IMR-90 (cell line): ENCODE measurements around the gene RPS26. TPM values are rescaled to one million over a fixed set of nuclear protein-coding genes. Genes with fewer than 3 reads are reported as not detected.
A peak's percentile ranks its signal among the peaks of the same experiment; 100 is the strongest.

Source experiments
- ATAC-seq: fragments of 200-7000 bp; cut with Tn5 transposase; 2 replicates; pipeline ENCODE4 v1.9.1; 2020; ENCODE audit warnings: low read depth, mild to moderate bottlenecking, moderate library complexity
- BruUV-seq: library from RNA; stranded (reverse); fragments of 400-500 nt; replicated peaks from 2 replicates; lab custom pipeline; 2021; lab: Mats Ljungman, UMichigan
- CTCF ChIA-PET: fragments of 300-600 bp; formaldehyde crosslinking; extraction: SDS; loops from one replicate; lab custom pipeline; 2021; ENCODE audit warnings: antibody characterized with exemption; lab: Yijun Ruan, JAX
- POLR2A ChIA-PET: fragments of 300-600 bp; sonication (Branson Sonifier 250); formaldehyde crosslinking; loops from one replicate; lab custom pipeline; 2022; ENCODE audit warnings: antibody characterized with exemption; ENCODE audit not compliant: unreplicated experiment; lab: Charles Lee
- DNase-seq: peaks from one replicate; pipeline ENCODE4 v3.0.0; 2013
- H2AFZ ChIP-seq: replicated peaks from 2 replicates; pipeline ENCODE3; 2013; ENCODE audit warnings: low read length, mild to moderate bottlenecking; ENCODE audit not compliant: poor library complexity
- H2AK5ac ChIP-seq: 2 replicates; pipeline ENCODE4 v1.6.1; 2013; ENCODE audit warnings: low read depth, low read length, inconsistent platforms
- H2AK9ac ChIP-seq: replicated peaks from 2 replicates; pipeline ENCODE3; 2013; ENCODE audit warnings: mild to moderate bottlenecking, low read depth, low read length, moderate library complexity; ENCODE audit not compliant: poor library complexity
- H2BK120ac ChIP-seq: 2 replicates; pipeline ENCODE4 v1.6.1; 2013; ENCODE audit warnings: low read depth, low read length, inconsistent platforms
- H2BK15ac ChIP-seq: 3 replicates; pipeline ENCODE4 v1.6.1; 2013; ENCODE audit warnings: low read depth, low read length, inconsistent platforms
- H2BK20ac ChIP-seq: 2 replicates; pipeline ENCODE4 v1.6.1; 2013; ENCODE audit warnings: low read depth, mild to moderate bottlenecking, inconsistent platforms, low read length, moderate library complexity
- H2BK5ac ChIP-seq: 2 replicates; pipeline ENCODE4 v1.6.1; 2013; ENCODE audit warnings: mild to moderate bottlenecking, low read depth, low read length, inconsistent platforms; ENCODE audit not compliant: poor library complexity, severe bottlenecking
- H3K14ac ChIP-seq: replicated peaks from 2 replicates; pipeline ENCODE4 v1.6.1; 2013; ENCODE audit warnings: low read depth, low read length, inconsistent platforms
- H3K18ac ChIP-seq: 2 replicates; pipeline ENCODE4 v1.6.1; 2013; ENCODE audit warnings: low read depth, low read length, control low read depth
- H3K23ac ChIP-seq: 2 replicates; pipeline ENCODE4 v1.6.1; 2013; ENCODE audit warnings: low read depth, low read length, inconsistent platforms
- H3K27ac ChIP-seq: 2 replicates; pipeline ENCODE4 v1.5.1; 2013; ENCODE audit warnings: mild to moderate bottlenecking, control low read depth, low read length; ENCODE audit not compliant: insufficient read depth
- H3K27me3 ChIP-seq: 2 replicates; pipeline ENCODE4 v1.6.1; 2013; ENCODE audit warnings: low read length; ENCODE audit not compliant: control insufficient read depth, insufficient read depth
- H3K36me3 ChIP-seq: 2 replicates; pipeline ENCODE4 v1.6.1; 2013; ENCODE audit warnings: low read length, mixed read lengths; ENCODE audit not compliant: control insufficient read depth, insufficient read depth
- H3K4ac ChIP-seq: 2 replicates; pipeline ENCODE4 v1.6.1; 2013; ENCODE audit warnings: low read depth, low read length, inconsistent platforms
- H3K4me1 ChIP-seq: 2 replicates; pipeline ENCODE4 v1.6.1; 2013; ENCODE audit warnings: low read length, mixed read lengths; ENCODE audit not compliant: control insufficient read depth, insufficient read depth
- H3K4me2 ChIP-seq: 2 replicates; pipeline ENCODE4 v1.6.1; 2013; ENCODE audit warnings: low read depth, mild to moderate bottlenecking, control low read depth, low read length, moderate library complexity
- H3K4me3 ChIP-seq: 2 replicates; pipeline ENCODE4 v1.5.1; 2013; ENCODE audit warnings: low read depth, mild to moderate bottlenecking, control low read depth, low read length, moderate library complexity; ENCODE audit not compliant: insufficient read depth
- H3K56ac ChIP-seq: 2 replicates; pipeline ENCODE4 v1.6.1; 2013; ENCODE audit warnings: low read length, inconsistent platforms; ENCODE audit not compliant: insufficient read depth; ENCODE audit errors: extremely low read depth
- H3K79me1 ChIP-seq, 2 experiments: 2 replicates each; pipeline ENCODE4 v1.6.1; 2013; ENCODE audit warnings: low read length in 2 of 2, inconsistent platforms in 1 of 2, low read depth in 1 of 2
- H3K9ac ChIP-seq: 2 replicates; pipeline ENCODE4 v1.6.1; 2013; ENCODE audit warnings: low read depth, low read length, control low read depth
- H3K9me1 ChIP-seq: 2 replicates; pipeline ENCODE4 v1.6.1; 2013; ENCODE audit warnings: low read length, inconsistent platforms; ENCODE audit not compliant: insufficient read depth
- H3K9me3 ChIP-seq: 2 replicates; pipeline ENCODE4 v1.6.1; 2013; ENCODE audit warnings: low read length; ENCODE audit not compliant: control insufficient read depth, insufficient read depth
- H4K20me1 ChIP-seq: 2 replicates; pipeline ENCODE4 v1.6.1; 2013; ENCODE audit warnings: low read length, inconsistent platforms; ENCODE audit not compliant: insufficient read depth
- H4K5ac ChIP-seq: 2 replicates; pipeline ENCODE4 v1.6.1; 2013; ENCODE audit warnings: mild to moderate bottlenecking, low read depth, low read length, control low read depth
- H4K8ac ChIP-seq, 2 experiments: 2 replicates each; pipeline ENCODE4 v1.6.1; 2013; ENCODE audit warnings: low read depth in 2 of 2, low read length in 2 of 2, control low read depth in 1 of 2, inconsistent platforms in 1 of 2
- H4K91ac ChIP-seq: 2 replicates; pipeline ENCODE4 v1.6.1; 2013; ENCODE audit warnings: low read depth, low read length, inconsistent platforms; ENCODE audit not compliant: insufficient read depth
- BHLHE40 ChIP-seq: fragments of 150-350 bp; IDR thresholded peaks from 2 replicates; pipeline ENCODE4 v1.6.1; 2016; ENCODE audit warnings: mild to moderate bottlenecking, low read depth, low read length
- CTCF ChIP-seq: conservative IDR thresholded peaks from 2 replicates; pipeline ENCODE4 v1.5.1; 2012; ENCODE audit warnings: mild to moderate bottlenecking, low read depth, low read length, improper control_type of control experiment
- ELK1 ChIP-seq: fragments of 150-350 bp; IDR thresholded peaks from 2 replicates; pipeline ENCODE4 v1.6.1; 2016; ENCODE audit warnings: low read depth, mild to moderate bottlenecking, low read length, moderate library complexity, borderline replicate concordance
- FOS ChIP-seq: fragments of 150-350 bp; IDR thresholded peaks from 2 replicates; pipeline ENCODE4 v1.6.1; 2016; ENCODE audit warnings: low read depth, low read length
- MAFK ChIP-seq: IDR thresholded peaks from 2 replicates; pipeline ENCODE4 v1.6.1; 2012; ENCODE audit warnings: low read depth, low read length, improper control_type of control experiment
- NFE2L2 ChIP-seq: fragments of 150-350 bp; IDR thresholded peaks from 2 replicates; pipeline ENCODE4 v1.6.1; 2016; ENCODE audit warnings: low read depth, mild to moderate bottlenecking, low read length
- RAD21 ChIP-seq: IDR thresholded peaks from 2 replicates; pipeline ENCODE4 v1.6.1; 2012; ENCODE audit warnings: low read length, improper control_type of control experiment
- RCOR1 ChIP-seq: IDR thresholded peaks from 2 replicates; pipeline ENCODE4 v1.6.1; 2012; ENCODE audit warnings: mild to moderate bottlenecking, low read length, improper control_type of control experiment; ENCODE audit not compliant: insufficient replicate concordance
- RFX5 ChIP-seq: IDR thresholded peaks from 2 replicates; pipeline ENCODE4 v1.8.0; 2012; ENCODE audit warnings: low read depth, mild to moderate bottlenecking, low read length, moderate library complexity
- SMC3 ChIP-seq: fragments of 150-350 bp; IDR thresholded peaks from 2 replicates; pipeline ENCODE4 v1.6.1; 2016; ENCODE audit warnings: low read depth, mild to moderate bottlenecking, antibody characterized with exemption, low read length, moderate library complexity
- WGBS, 2 experiments: methylation state at CpG; one replicate each; pipeline versions ENCODE4 v1.1.5 to v1.1.7; 2013; ENCODE audit warnings: missing lambda C conversion rate in 2 of 2; ENCODE audit not compliant: insufficient read length in 1 of 2; ENCODE audit errors: extremely low coverage in 2 of 2; 5-methylcytosine and 5-hydroxymethylcytosine counted together
- dilution Hi-C: fragments of 300-500 bp; cut with HindIII; formaldehyde crosslinking; loops from one replicate; pipeline ENCODE4 v1.14.3; 2018; ENCODE audit warnings: low sequenced_read_pairs; ENCODE audit not compliant: unreplicated experiment
- in situ Hi-C: fragments of 300-500 bp; cut with MboI; formaldehyde crosslinking; loops from 3 replicates; pipeline ENCODE4 v1.14.3; 2019; ENCODE audit warnings: low sequenced_read_pairs, inconsistent platforms, mixed read lengths
- intact Hi-C: fragments of 100-400 bp; cut with micrococcal nuclease; formaldehyde crosslinking; loops from 2 replicates; pipeline ENCODE4 v1.10.0; 2022
- polyA plus RNA-seq, 3 experiments: library from polyadenylated mRNA; depleted of rRNA; stranded (reverse); fragments of >200 nt; gene quantifications; 2 replicates each; pipeline ENCODE4 v1.2.3, GENCODE V29; 2012; ENCODE audit warnings: low replicate concordance in 1 of 3
- total RNA-seq: library from RNA; depleted of rRNA; stranded (reverse); fragments of >200 nt; gene quantifications from 2 replicates; pipeline ENCODE4 v1.2.3, GENCODE V29; 2012

RPS26 gene
- total and polyA plus RNA-seq, 2 of the 4 experiments (the other 2 are of a cell fraction), result 307 to 1,824 TPM

- H3K18ac ChIP-seq, result no peak overlapping the region
- no peak overlapping the region for H2BK15ac ChIP-seq
- H4K5ac ChIP-seq, result no peak overlapping the region; the same call in 1 of the 2 replicates
- BruUV-seq, result no TSS peak
- H4K91ac ChIP-seq, result no peak overlapping the region
- H3K23ac ChIP-seq, result no peak overlapping the region
- CTCF ChIA-PET, result no interaction called here
- H3K79me1 ChIP-seq, result no peaks in the 10 kb centered on the region
- H2BK20ac ChIP-seq, result no peak overlapping the region
- no peak overlapping the region for H3K56ac ChIP-seq
- no peaks in the 10 kb centered on the region; the same call in 1 of the 2 replicates for H4K20me1 ChIP-seq
- no peaks in the 10 kb centered on the region for H3K36me3 ChIP-seq
- H2AK5ac ChIP-seq, result no peak overlapping the region
- no peak overlapping the region for H3K14ac ChIP-seq
- intact Hi-C loops (no loop called here), dilution Hi-C loops (no loop called here), in situ Hi-C loops (no loop called here)
- no peak overlapping the region for H3K9ac ChIP-seq
- ATAC-seq (no peak), DNase-seq (peak; percentile 14)
- no peak overlapping the region for H2BK120ac ChIP-seq
- H2AFZ ChIP-seq, result no peak overlapping the region
- H3K9me3 ChIP-seq, result no peaks in the 10 kb centered on the region
- H3K4me1 ChIP-seq, result peaks cover 2% of the 10 kb centered on the region; the same call in 1 of the 2 replicates
- no peak overlapping the region for H3K4ac ChIP-seq
- no peak overlapping the region for H2BK5ac ChIP-seq
- POLR2A ChIA-PET, result no interaction called here
- no peak overlapping the region for H3K27ac ChIP-seq
- WGBS, 2 experiments, result 43% methylated on average over 3 of the region's 5 CpGs; no CpG with 5 or more reads in 1 of the 2 experiments
- 0 out of 2 replicates have a peak, but pooled peaks cover 4% of the 10 kb centered on the region for H3K9me1 ChIP-seq
- no peak overlapping the region for H3K4me2 ChIP-seq
- no peak overlapping the region for H4K8ac ChIP-seq
- TF ChIP-seq RFX5 (no peak), MAFK (no peak), FOS (no peak), ELK1 (no peak), NFE2L2 (no peak), BHLHE40 (no peak), RCOR1 (no peak), SMC3 (no peak), CTCF (no peak), RAD21 (no peak)
- no peaks in the 10 kb centered on the region for H3K27me3 ChIP-seq
- no peak overlapping the region for H2AK9ac ChIP-seq
- no peak overlapping the region for H3K4me3 ChIP-seq
Observed at GRCh38 chr12:56074396-56074795, 32.7 kb downstream of the RPS26 start.
